Skeletal muscle tissue (tissue), 4 donors: Measurements from ENCODE around the gene RANBP3. TPM values are rescaled to one million over a fixed set of nuclear protein-coding genes. Genes with fewer than 3 reads are reported as not detected.

ENCODE experiments used
- H3K27ac ChIP-seq: one replicate; pipeline ENCODE4 v1.7.0; 2013; ENCODE audit warnings: mild to moderate bottlenecking, low read depth, low read length, inconsistent platforms
- H3K27me3 ChIP-seq, 3 donors: one replicate each; pipeline ENCODE4 v1.7.0; 2013; ENCODE audit warnings: low read length in 3 of 3; ENCODE audit not compliant: control insufficient read depth in 3 of 3, insufficient read depth in 3 of 3
- H3K36me3 ChIP-seq, 3 donors: one replicate each; pipeline ENCODE4 v1.7.0; 2013; ENCODE audit warnings: low read length in 3 of 3; ENCODE audit not compliant: control insufficient read depth in 3 of 3, insufficient read depth in 3 of 3
- H3K4me1 ChIP-seq, 3 donors: one replicate each; pipeline ENCODE4 v1.7.0; 2013; ENCODE audit warnings: low read length in 3 of 3, mild to moderate bottlenecking in 3 of 3; ENCODE audit not compliant: control insufficient read depth in 3 of 3, insufficient read depth in 3 of 3
- H3K4me3 ChIP-seq, 3 donors: one replicate each; pipeline ENCODE4 v1.7.0; 2013; ENCODE audit warnings: low read length in 3 of 3
- H3K9ac ChIP-seq, 3 donors: one replicate each; pipeline ENCODE4 v1.7.0; 2013; ENCODE audit warnings: low read length in 3 of 3, mild to moderate bottlenecking in 3 of 3, moderate library complexity in 2 of 3, low read depth in 1 of 3
- H3K9me3 ChIP-seq, 3 donors: one replicate each; pipeline ENCODE4 v1.7.0; 2013; ENCODE audit warnings: low read length in 3 of 3; ENCODE audit not compliant: control insufficient read depth in 3 of 3
- total RNA-seq: library from RNA; depleted of rRNA; stranded (reverse); fragments of >200 nt; gene quantifications from one replicate; pipeline ENCODE4 v1.2.3, GENCODE V29; 2014
- donor health status: Osteomylitis.

RANBP3 gene
- total RNA-seq, 1 donor from 2014 or later = 26.6 TPM

GRCh38 chr19:5922161-5922545, 55.8 kb downstream of the RANBP3 start:
- Histone ChIP-seq H3K9ac (no peak overlapping the region), H3K36me3 (peaks cover 73 to 82% (median 78%) of the 10 kb centered on the region in 3 donors), H3K4me3 (no peak overlapping the region), H3K27ac (no peak overlapping the region), H3K9me3 (no peaks in the 10 kb centered on the region), H3K27me3 (no peaks in the 10 kb centered on the region), H3K4me1 (peaks cover 11 to 18% (median 14%) of the 10 kb centered on the region in 3 donors)

- Histone ChIP-seq H3K9me3 (no peaks in the 10 kb centered on the region), H3K36me3 (peaks cover 73 to 83% (median 79%) of the 10 kb centered on the region in 3 donors), H3K4me1 (peaks cover 7 to 13% (median 9%) of the 10 kb centered on the region in 3 donors), H3K4me3 (no peak overlapping the region), H3K27ac (no peak overlapping the region), H3K9ac (no peak overlapping the region), H3K27me3 (no peaks in the 10 kb centered on the region)
Observed at GRCh38 chr19:5921516-5922160, 56.3 kb downstream of the RANBP3 start.

- Histone ChIP-seq H3K4me1 (no peaks in the 10 kb centered on the region), H3K9me3 (no peaks in the 10 kb centered on the region), H3K9ac (no peak overlapping the region), H3K27ac (no peak overlapping the region), H3K36me3 (peaks cover 54 to 61% (median 60%) of the 10 kb centered on the region in 3 donors), H3K27me3 (no peaks in the 10 kb centered on the region), H3K4me3 (no peak overlapping the region)
Observed at GRCh38 chr19:5918463-5919079, 59.4 kb downstream of the RANBP3 start.

DNA sequence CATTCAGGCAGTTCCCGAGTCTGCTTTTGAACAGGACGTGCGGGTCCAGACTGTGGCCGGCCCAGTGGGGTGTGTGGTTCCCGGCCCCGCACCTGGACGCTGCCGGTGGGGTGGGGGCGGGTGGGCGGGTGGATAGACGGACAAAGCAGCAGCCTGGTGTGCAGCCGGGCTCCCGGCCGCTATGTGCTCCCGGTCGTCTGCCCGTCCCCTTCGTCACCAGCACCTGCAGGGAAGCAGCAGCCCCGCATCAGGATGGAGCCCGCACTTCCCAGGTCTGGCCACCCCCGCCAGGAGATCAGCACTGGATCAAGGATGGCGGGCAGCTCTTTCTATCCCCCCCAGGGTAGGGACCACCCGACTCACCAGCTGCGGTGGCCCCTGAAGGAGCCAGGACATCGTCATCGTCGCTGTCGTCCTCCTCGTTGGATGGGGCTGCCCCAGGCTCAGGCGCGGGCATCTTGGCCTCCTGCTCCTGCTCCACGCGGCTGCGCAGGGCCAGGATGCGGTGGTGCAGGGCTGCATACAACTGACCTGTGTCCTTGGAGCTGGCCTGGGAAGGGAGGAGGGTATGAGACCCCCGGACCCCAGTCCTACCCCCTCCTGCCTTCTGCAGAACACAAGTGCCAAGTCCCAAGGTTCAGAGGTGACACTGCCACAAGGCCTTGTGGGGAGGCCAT, 60.4 kb downstream of the RANBP3 start:
- Histone ChIP-seq H3K36me3 (peaks cover 45 to 53% (median 52%) of the 10 kb centered on the region in 3 donors), H3K9ac (no peak overlapping the region)

GRCh38 chr19:5916181-5916708, 61.7 kb downstream of the RANBP3 start:
- Histone ChIP-seq H3K4me1 (no peaks in the 10 kb centered on the region), H3K9ac (no peak overlapping the region), H3K27ac (no peak overlapping the region), H3K36me3 (peaks cover 36 to 41% (median 40%) of the 10 kb centered on the region in 3 donors), H3K27me3 (no peaks in the 10 kb centered on the region), H3K4me3 (no peak overlapping the region), H3K9me3 (no peaks in the 10 kb centered on the region)

More for the DNA sequence above, 60.4 kb downstream of the RANBP3 start:
- Histone ChIP-seq H3K27me3 (no peaks in the 10 kb centered on the region), H3K4me1 (no peaks in the 10 kb centered on the region), H3K4me3 (no peak overlapping the region), H3K27ac (no peak overlapping the region), H3K9me3 (no peaks in the 10 kb centered on the region)

- H3K36me3 ChIP-seq = peaks cover 34 to 39% (median 37%) of the 10 kb centered on the region in 3 donors
- H3K4me1 ChIP-seq = no peaks in the 10 kb centered on the region
- no peaks in the 10 kb centered on the region for H3K27me3 ChIP-seq
- H3K27ac ChIP-seq = no peak overlapping the region
- H3K9ac ChIP-seq = no peak overlapping the region
- H3K9me3 ChIP-seq = no peaks in the 10 kb centered on the region
- no peak overlapping the region for H3K4me3 ChIP-seq
Observed at GRCh38 chr19:5915782-5916165, 62.2 kb downstream of the RANBP3 start.

DNA sequence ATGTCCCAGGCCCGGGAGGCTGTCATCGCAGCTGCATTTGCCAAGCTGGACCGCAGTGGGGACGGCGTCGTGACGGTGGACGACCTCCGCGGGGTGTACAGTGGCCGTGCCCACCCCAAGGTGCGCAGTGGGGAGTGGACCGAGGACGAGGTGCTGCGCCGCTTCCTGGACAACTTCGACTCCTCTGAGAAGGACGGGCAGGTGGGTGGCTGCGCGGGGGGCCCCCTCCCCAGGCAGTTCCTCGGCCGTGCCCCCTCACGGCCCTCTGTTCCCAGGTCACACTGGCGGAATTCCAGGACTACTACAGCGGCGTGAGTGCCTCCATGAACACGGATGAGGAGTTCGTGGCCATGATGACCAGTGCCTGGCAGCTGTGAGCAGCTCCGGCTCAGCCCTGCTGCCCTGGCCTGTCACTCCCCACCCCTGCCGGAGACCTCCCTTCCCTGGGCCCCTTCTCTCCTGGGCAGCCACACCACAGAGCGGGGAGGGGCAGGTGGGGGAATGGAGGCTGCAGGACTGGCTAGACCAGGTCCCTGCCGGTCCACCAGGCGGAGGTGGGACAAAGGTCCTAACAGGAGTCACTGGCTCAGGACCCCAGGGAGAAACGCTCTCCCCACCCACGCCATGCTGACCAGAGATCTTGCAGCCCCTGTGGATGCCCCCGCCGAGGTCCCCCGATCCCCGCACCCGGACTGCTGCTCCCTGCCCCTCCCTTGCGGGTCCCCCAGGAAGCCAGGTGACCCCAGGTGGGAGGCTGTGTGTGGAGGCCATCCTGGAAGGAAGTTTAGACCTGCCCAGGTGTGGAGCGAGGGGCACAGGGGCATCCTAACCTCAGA, 62.8 kb downstream of the RANBP3 start:
- Histone ChIP-seq H3K9me3 (no peaks in the 10 kb centered on the region), H3K9ac (no peak overlapping the region)

DNA sequence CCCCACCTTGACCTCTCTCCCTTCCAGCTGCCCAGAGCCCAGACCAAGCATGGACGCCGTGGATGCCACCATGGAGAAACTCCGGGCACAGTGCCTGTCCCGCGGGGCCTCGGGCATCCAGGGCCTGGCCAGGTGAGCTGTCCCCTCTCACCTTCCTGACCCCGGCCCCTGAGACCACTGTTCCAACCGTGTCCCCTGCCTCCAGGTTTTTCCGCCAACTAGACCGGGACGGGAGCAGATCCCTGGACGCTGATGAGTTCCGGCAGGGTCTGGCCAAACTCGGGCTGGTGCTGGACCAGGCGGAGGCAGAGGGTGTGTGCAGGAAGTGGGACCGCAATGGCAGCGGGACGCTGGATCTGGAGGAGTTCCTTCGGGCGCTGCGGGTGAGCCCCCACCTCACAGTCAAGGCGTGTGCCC, 63.6 kb downstream of the RANBP3 start:
- Histone ChIP-seq H3K4me1 (no peaks in the 10 kb centered on the region), H3K27ac (no peak overlapping the region), H3K4me3 (no peak overlapping the region), H3K9me3 (no peaks in the 10 kb centered on the region), H3K27me3 (no peaks in the 10 kb centered on the region), H3K9ac (no peak overlapping the region), H3K36me3 (peaks cover 34 to 41% (median 38%) of the 10 kb centered on the region in 3 donors)

More for the DNA sequence above, 62.8 kb downstream of the RANBP3 start:
- Histone ChIP-seq H3K27ac (no peak overlapping the region), H3K36me3 (peaks cover 35 to 41% (median 37%) of the 10 kb centered on the region in 3 donors), H3K4me1 (no peaks in the 10 kb centered on the region), H3K4me3 (no peak overlapping the region), H3K27me3 (no peaks in the 10 kb centered on the region)

- no peak within 1 kb of the TSS for H3K27ac ChIP-seq
- H3K4me3 ChIP-seq = no peak within 1 kb of the TSS
- H3K9ac ChIP-seq = no peak within 1 kb of the TSS
- no peaks in the 10 kb centered on the region for H3K4me1 ChIP-seq
- no peaks in the 10 kb centered on the region for H3K9me3 ChIP-seq
- H3K27me3 ChIP-seq = no peaks in the 10 kb centered on the region
- peaks cover 32 to 36% (median 33%) of the 10 kb centered on the region in 3 donors for H3K36me3 ChIP-seq
Observed at GRCh38 chr19:5913739-5914357, 64.1 kb downstream of the RANBP3 start, which contains the start of gene CAPS. TSS of gene CAPS (plus strand) at chr19:5914254. CDS start at chr19:5914407, 153 bp downstream.
